Measurements from ENCODE around the gene SEMA5A.

The SEMA5A gene

GRCh38 chr5:9054322-9054721 is 491.6 kb downstream of the SEMA5A start:
- CTCF ChIA-PET = interaction anchor here (0.6 to 1.4 kb wide), 4 partner anchors 9 to 146 kb away, joined by 3 to 4 read pairs (median 3); no protein-coding TSS in a partner anchor
- DNase-seq (ENCODE audit: extremely low spot score) = no peak
- POLR2A ChIA-PET = no interaction called here
- TF ChIP-seq CTCF (IDR thresholded peaks at IDR 0.05; ENCODE audit: control extremely low read depth, extremely low read depth, low read depth, missing control alignments) = no peak

- no peak for TF ChIP-seq CTCF (IDR thresholded peaks at IDR 0.05; ENCODE audit: control extremely low read depth, extremely low read depth, low read depth, missing control alignments)
- no peak for DNase-seq (ENCODE audit: extremely low spot score)
- ChIA-PET CTCF (interaction anchor here (1.0 kb wide), 1 partner anchor 34 kb away, joined by 4 read pairs; no protein-coding TSS in a partner anchor), POLR2A (no interaction called here)
Observed at GRCh38 chr5:9052421-9052820, 493.5 kb downstream of the SEMA5A start.

GRCh38 chr5:9051779-9052178 is 494.1 kb downstream of the SEMA5A start:
- DNase-seq (ENCODE audit: extremely low spot score) = no peak
- no peak for TF ChIP-seq CTCF (IDR thresholded peaks at IDR 0.05; ENCODE audit: control extremely low read depth, extremely low read depth, low read depth, missing control alignments)
- ChIA-PET CTCF (interaction anchor here (1.0 kb wide), 1 partner anchor 33 kb away, joined by 4 read pairs; no protein-coding TSS in a partner anchor), POLR2A (no interaction called here)

- TF ChIP-seq CTCF (IDR thresholded peaks at IDR 0.05; ENCODE audit: control extremely low read depth, extremely low read depth, low read depth, missing control alignments) = no peak
- POLR2A ChIA-PET = no interaction called here
- CTCF ChIA-PET = no interaction called here
- no peak for DNase-seq (ENCODE audit: extremely low spot score)
Observed at GRCh38 chr5:9047932-9048331, 497.9 kb downstream of the SEMA5A start.

GRCh38 chr5:9046756-9047481 is 499.0 kb downstream of the SEMA5A start:
- POLR2A ChIA-PET = no interaction called here
- no peak for TF ChIP-seq CTCF (IDR thresholded peaks at IDR 0.05; ENCODE audit: control extremely low read depth, extremely low read depth, low read depth, missing control alignments)
- DNase-seq (ENCODE audit: extremely low spot score) = no peak
- CTCF ChIA-PET = interaction anchor here (1.3 kb wide), 1 partner anchor 8 kb away, joined by 4 read pairs; no protein-coding TSS in a partner anchor

GRCh38 chr5:9045946-9046345 is 499.9 kb downstream of the SEMA5A start:
- CTCF ChIA-PET = interaction anchor here (1.3 kb wide), 1 partner anchor 9 kb away, joined by 4 read pairs; no protein-coding TSS in a partner anchor
- no peak for DNase-seq (ENCODE audit: extremely low spot score)
- no peak for TF ChIP-seq CTCF (IDR thresholded peaks at IDR 0.05; ENCODE audit: control extremely low read depth, extremely low read depth, low read depth, missing control alignments)
- POLR2A ChIA-PET = no interaction called here
